Tibial nerve (tissue), 4 donors: ENCODE data around the gene TRIP13. TPM values are rescaled to one million over a fixed set of nuclear protein-coding genes. Genes with fewer than 3 reads are reported as not detected.
"Not testable (repeated sequence)": the region's sequence is repeated elsewhere in the genome, so short reads cannot be mapped to it uniquely, and the experiment has no call there.

ENCODE experiments used
- DNase-seq, 2 donors: peaks; one replicate each; pipeline ENCODE4 v3.0.0-alpha.2; 2019; ENCODE audit warnings: low spot score in 2 of 2
- H3K27ac ChIP-seq, 4 donors: fragments of 200-600 bp; sonication (generic) in 3 of 4; one replicate each; pipeline ENCODE4 v1.5.1; 2017 to 2019; ENCODE audit warnings: mild to moderate bottlenecking in 1 of 4
- H3K27me3 ChIP-seq, 2 donors: fragments of 200-600 bp; sonication (generic) in 1 of 2; one replicate each; pipeline versions ENCODE4 v1.5.1 to v1.6.0; 2017 to 2019
- H3K36me3 ChIP-seq, 3 donors: fragments of 200-600 bp; sonication (generic); one replicate each; pipeline ENCODE4 v1.5.1; 2018 to 2019
- H3K4me1 ChIP-seq, 4 donors: fragments of 200-600 bp; sonication (generic) in 3 of 4; one replicate each; pipeline ENCODE4 v1.5.1; 2017 to 2019
- H3K4me3 ChIP-seq, 4 donors: fragments of 200-600 bp; sonication (generic) in 3 of 4; one replicate each; pipeline ENCODE4 v1.5.1; 2017 to 2019; ENCODE audit warnings: mild to moderate bottlenecking in 1 of 4, moderate library complexity in 1 of 4
- H3K9me3 ChIP-seq, 4 donors: fragments of 200-600 bp; sonication (generic) in 3 of 4; one replicate each; pipeline ENCODE4 v1.5.1; 2017 to 2019
- EP300 ChIP-seq, 2 donors: sonication (generic); formaldehyde crosslinking; IDR thresholded peaks; one replicate each; pipeline ENCODE4 v1.6.1; 2017; ENCODE audit warnings: antibody characterized with exemption in 2 of 2, mild to moderate bottlenecking in 1 of 2
- POLR2A ChIP-seq, 2 donors: fragments of 450-650 bp; IDR thresholded peaks; one replicate each; pipeline ENCODE4 v1.6.1; 2017; ENCODE audit warnings: antibody characterized with exemption in 2 of 2, mild to moderate bottlenecking in 2 of 2, moderate library complexity in 2 of 2
- WGBS, 2 donors: methylation state at CpG; one replicate each; pipeline ENCODE4 v1.1.5; 2018; 5-methylcytosine and 5-hydroxymethylcytosine counted together
- total RNA-seq, 4 donors: library from RNA; depleted of rRNA; stranded (reverse); fragments of >200 nt; gene quantifications; one replicate each; pipeline ENCODE4 v1.1.0, GENCODE V29; 2016
- TF ChIP-seq, protein P1 (sequence below), 5 experiments: fragments of 200-600 bp in 3 of 5; fragments of 450-650 bp in 2 of 5; sonication (generic) in 3 of 5; IDR thresholded peaks; one replicate each; pipeline ENCODE4 v1.5.1; 2016 to 2019; ENCODE audit warnings: antibody characterized with exemption in 5 of 5, mild to moderate bottlenecking in 3 of 5, moderate library complexity in 2 of 5

Gene TRIP13
- total RNA-seq, 4 donors from 2014 or later, result 0.30 to 1.3 (median 0.52) TPM

DNA sequence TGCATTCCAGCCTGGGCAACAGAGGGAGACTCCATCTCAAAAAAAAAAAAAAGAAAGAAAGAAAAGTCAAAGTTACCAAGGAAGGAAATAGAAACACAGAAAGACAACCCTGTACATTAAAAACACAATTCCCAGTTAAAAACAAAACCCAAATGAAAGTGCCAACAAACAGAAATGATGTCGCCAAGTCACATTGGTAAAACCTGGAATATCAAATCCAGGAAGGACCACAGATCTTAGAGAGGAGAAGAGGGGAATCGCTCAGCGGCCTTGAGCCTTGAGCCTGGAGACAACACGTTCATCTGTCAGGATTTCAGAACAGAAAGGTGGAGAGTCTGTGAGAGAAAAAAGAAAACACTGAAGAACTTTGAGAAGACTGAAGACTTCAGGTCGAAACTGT is 40.7 kb upstream of the TRIP13 start:
- H3K36me3 ChIP-seq, result no peaks in the 10 kb centered on the region
- no peak overlapping the region for H3K4me3 ChIP-seq
- DNase-seq, result no peak
- H3K27me3 ChIP-seq, result peaks cover 0 to 46% of the 10 kb centered on the region in 2 donors
- WGBS, 2 donors, result 59 to 63% methylated on average over 5 of the region's 5 CpGs
- H3K4me1 ChIP-seq, result peaks cover 0 to 6% (median 0%) of the 10 kb centered on the region in 4 donors
- TF ChIP-seq, protein P1, sequence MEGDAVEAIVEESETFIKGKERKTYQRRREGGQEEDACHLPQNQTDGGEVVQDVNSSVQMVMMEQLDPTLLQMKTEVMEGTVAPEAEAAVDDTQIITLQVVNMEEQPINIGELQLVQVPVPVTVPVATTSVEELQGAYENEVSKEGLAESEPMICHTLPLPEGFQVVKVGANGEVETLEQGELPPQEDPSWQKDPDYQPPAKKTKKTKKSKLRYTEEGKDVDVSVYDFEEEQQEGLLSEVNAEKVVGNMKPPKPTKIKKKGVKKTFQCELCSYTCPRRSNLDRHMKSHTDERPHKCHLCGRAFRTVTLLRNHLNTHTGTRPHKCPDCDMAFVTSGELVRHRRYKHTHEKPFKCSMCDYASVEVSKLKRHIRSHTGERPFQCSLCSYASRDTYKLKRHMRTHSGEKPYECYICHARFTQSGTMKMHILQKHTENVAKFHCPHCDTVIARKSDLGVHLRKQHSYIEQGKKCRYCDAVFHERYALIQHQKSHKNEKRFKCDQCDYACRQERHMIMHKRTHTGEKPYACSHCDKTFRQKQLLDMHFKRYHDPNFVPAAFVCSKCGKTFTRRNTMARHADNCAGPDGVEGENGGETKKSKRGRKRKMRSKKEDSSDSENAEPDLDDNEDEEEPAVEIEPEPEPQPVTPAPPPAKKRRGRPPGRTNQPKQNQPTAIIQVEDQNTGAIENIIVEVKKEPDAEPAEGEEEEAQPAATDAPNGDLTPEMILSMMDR (IDR thresholded peaks at IDR 0.05), result no peak
- TF ChIP-seq POLR2A (IDR thresholded peaks at IDR 0.05) (no peak), EP300 (IDR thresholded peaks at IDR 0.05) (no peak)
- H3K9me3 ChIP-seq, result no peaks in the 10 kb centered on the region
- no peak overlapping the region for H3K27ac ChIP-seq

DNA sequence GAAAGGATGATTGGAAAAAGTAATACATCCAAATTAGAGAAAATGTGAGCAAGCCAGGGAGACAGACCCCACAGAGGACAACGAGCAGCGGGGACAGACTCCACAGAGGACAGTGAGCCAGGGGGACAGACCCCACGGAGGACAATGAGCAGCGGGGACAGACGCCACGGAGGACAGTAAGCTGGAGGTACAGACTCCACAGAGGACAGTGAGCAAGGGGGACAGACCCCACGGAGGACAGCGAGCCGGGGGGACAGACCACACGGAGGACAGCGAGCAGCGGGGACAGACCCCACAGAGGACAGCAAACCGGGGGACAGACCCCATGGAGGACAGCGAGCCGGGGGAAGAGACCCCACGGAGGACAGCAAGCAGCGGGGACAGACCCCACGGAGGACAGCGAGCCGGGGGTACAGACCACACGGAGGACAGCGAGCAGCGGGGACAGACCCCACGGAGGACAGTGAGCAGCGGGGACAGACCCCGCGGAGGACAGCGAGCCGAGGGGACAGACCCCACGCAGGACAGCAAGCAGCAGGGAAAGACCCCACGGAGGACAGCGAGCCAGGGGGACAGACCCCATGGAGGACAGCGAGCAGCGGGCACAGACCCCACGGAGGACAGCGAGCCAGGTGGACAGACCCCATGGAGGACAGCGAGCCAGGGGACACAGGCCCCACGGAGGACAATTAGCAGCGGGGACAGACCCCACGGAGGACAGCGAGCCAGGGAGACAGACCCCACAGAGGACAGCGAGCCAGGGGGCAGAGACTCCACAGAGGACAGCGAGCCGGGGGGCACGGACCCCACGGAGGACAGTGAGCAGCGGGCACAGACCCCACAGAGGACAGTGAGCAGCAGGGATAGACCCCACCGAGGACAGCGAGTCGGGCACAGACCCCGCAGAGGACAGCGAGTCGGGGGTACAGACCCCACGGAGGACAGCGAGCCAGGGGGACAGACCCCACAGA is 40.0 kb upstream of the TRIP13 start:
- H3K4me1 ChIP-seq, result peaks cover 0 to 6% (median 0%) of the 10 kb centered on the region in 4 donors
- peaks cover 0 to 46% of the 10 kb centered on the region in 2 donors for H3K27me3 ChIP-seq
- no peaks in the 10 kb centered on the region for H3K36me3 ChIP-seq
- no peak overlapping the region for H3K27ac ChIP-seq
- 88 to 89% methylated on average over 55 of the region's 55 CpGs for WGBS, 2 donors
- H3K4me3 ChIP-seq, result no peak overlapping the region
- DNase-seq, result no peak
- TF ChIP-seq POLR2A (IDR thresholded peaks at IDR 0.05) (no peak), EP300 (IDR thresholded peaks at IDR 0.05) (no peak)
- TF ChIP-seq, protein P1 (IDR thresholded peaks at IDR 0.05), result no peak
- H3K9me3 ChIP-seq, result no peaks in the 10 kb centered on the region

DNA sequence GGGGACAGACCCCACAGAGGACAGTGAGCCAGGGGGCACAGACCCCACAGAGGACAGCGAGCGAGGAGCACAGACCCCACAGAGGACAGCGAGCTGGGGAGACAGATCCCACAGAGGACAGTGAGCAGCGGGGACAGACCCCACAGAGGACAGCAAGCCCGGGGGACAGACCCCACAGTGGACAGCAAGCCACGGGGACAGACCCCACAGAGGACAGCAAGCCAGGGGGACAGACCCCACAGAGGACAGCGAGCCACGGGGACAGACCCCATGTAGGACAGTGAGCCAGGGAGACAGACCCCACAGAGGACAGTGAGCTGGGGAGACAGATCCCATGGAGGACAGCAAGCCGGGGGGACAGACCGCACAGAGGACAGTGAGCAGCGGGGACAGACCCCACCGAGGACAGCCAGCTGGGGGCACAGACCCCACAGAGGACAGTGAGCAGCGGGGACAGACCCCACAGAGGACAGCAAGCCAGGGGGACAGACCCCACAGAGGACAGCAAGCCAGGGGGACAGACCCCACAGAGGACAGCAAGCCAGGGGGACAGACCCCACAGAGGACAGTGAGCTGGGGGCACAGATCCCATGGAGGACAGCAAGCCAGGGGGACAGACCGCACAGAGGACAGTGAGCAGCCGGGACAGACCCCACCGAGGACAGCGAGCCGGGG is 39.1 kb upstream of the TRIP13 start:
- H3K27ac ChIP-seq, H3K36me3 ChIP-seq, H3K4me1 ChIP-seq, DNase-seq, H3K4me3 ChIP-seq, H3K9me3 ChIP-seq: not testable (repeated sequence)
- peaks cover 0 to 46% of the 10 kb centered on the region in 2 donors for H3K27me3 ChIP-seq
- 78 to 86% methylated on average over 18 of the region's 18 CpGs for WGBS, 2 donors

DNA sequence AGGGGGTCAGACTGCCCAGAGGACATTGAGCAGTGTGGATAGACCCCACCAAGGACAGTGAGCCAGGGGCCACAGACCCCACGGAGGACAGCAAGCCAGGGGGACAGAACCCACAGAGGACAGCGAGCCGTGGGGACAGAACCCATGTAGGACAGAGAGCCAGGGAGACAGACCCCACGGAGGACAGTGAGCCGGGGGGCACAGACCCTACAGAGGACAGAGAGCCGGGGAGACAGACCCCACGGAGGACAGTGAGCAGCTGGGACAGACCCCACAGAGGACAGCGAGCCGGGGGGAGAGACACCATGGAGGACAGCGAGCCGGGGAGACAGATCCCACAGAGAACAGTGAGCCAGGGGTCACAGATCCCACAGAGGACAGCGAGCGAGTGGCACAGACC is 38.5 kb upstream of the TRIP13 start:
- WGBS, 2 donors, result 72 to 78% methylated on average over 13 of the region's 13 CpGs
- peaks cover 0 to 6% (median 0%) of the 10 kb centered on the region in 4 donors for H3K4me1 ChIP-seq
- no peak overlapping the region for H3K4me3 ChIP-seq
- H3K36me3 ChIP-seq, result peaks cover 0 to 5% (median 0%) of the 10 kb centered on the region in 3 donors
- no peak overlapping the region for H3K27ac ChIP-seq
- TF ChIP-seq, protein P1 (IDR thresholded peaks at IDR 0.05), result no peak
- no peak for TF ChIP-seq POLR2A (IDR thresholded peaks at IDR 0.05)
- TF ChIP-seq EP300 (IDR thresholded peaks at IDR 0.05), result no peak
- H3K9me3 ChIP-seq, result no peaks in the 10 kb centered on the region
- H3K27me3 ChIP-seq, result peaks cover 0 to 46% of the 10 kb centered on the region in 2 donors
- no peak for DNase-seq

DNA sequence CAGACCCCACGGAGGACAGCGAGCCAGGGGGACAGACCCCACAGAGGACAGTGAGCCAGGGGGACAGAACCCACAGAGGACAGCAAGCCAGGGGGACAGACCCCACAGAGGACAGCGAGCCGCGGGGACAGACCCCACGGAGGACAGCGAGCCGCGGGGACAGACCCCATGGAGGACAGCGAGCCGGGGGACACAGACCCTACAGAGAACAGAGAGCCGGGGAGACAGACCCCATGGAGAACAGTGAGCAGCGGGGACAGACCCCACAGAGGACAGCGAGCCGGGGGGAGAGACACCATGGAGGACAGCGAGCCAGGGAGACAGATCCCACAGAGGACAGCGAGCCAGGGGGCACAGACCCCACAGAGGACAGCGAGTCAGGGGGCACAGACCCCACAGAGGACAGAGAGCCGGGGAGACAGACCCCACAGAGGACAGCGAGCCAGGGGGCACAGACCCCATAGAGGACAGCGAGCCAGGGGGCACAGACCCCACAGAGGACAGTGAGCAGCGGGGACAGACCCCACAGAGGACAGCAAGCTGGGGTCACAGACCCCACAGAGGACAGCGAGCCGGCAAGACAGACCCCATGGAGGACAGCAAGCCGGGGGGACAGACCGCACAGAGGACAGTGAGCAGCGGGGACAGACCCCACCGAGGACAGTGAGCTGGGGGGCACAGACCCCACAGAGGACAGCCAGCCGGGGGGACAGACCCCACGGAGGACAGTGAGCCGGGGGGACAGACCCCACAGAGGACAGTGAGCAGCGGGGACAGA is 37.5 kb upstream of the TRIP13 start:
- no peaks in the 10 kb centered on the region for H3K4me1 ChIP-seq
- 82% methylated on average over 32 of the region's 32 CpGs for WGBS, 2 donors

More for the DNA sequence above, 37.5 kb upstream of the TRIP13 start:
- Histone ChIP-seq H3K9me3 (no peaks in the 10 kb centered on the region), H3K27ac (no peak overlapping the region), H3K36me3 (peaks cover 0 to 13% (median 0%) of the 10 kb centered on the region in 3 donors), H3K4me3 (no peak overlapping the region), H3K27me3 (peaks cover 0 to 37% of the 10 kb centered on the region in 2 donors)
- no peak for DNase-seq
- TF ChIP-seq EP300 (IDR thresholded peaks at IDR 0.05) (no peak), POLR2A (IDR thresholded peaks at IDR 0.05) (no peak)
- TF ChIP-seq, protein P1 (IDR thresholded peaks at IDR 0.05), result no peak
